GM13976 (cell line): ENCODE data around the gene DCAF17.
"Not testable (repeated sequence)": the region's sequence is repeated elsewhere in the genome, so short reads cannot be mapped to it uniquely, and the experiment has no call there.

ENCODE experiments used
- DNase-seq: peaks from one replicate; pipeline ENCODE4 v3.0.0; 2012; ENCODE audit warnings: low spot score
- CTCF ChIP-seq: IDR thresholded peaks from 2 replicates; pipeline ENCODE4 v1.5.1; 2012; ENCODE audit warnings: borderline replicate concordance, mild to moderate bottlenecking; ENCODE audit not compliant: insufficient read depth; ENCODE audit errors: extremely low read depth, missing control alignments, control extremely low read depth
- in situ Hi-C: fragments of 300-500 bp; cut with MboI; formaldehyde crosslinking; loops from one replicate; pipeline ENCODE4 v1.12.0; 2022; ENCODE audit warnings: low sequenced_read_pairs, mixed read lengths, inconsistent platforms; ENCODE audit not compliant: unreplicated experiment

Gene DCAF17

GRCh38 chr2:171524018-171524401 lies 90.0 kb downstream of the DCAF17 start:
- DNase-seq: no peak
- in situ Hi-C loops: no loop called here
- no peak for TF ChIP-seq CTCF

DNA sequence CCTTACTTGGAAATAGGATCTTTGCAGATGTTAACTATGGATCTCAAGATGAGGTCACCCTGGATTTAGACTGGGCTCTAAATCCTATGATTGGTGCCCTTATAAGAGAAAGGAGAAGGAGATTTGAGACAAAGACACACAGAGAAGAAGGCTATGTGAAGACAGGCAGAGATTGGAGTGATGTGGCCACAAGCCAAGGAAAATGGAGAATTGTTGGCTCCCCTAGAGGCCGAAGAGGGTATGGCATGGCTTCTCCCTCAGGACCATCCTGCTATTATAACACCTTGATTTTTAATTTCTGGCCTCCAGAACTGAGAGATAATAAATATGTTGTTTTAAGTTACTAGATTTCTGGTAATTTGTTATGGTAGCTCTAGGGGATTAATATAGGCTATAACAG lies 95.9 kb downstream of the DCAF17 start:
- in situ Hi-C loops: no loop called here
- peak; percentile 3 for TF ChIP-seq CTCF
- DNase-seq: no peak

DNA sequence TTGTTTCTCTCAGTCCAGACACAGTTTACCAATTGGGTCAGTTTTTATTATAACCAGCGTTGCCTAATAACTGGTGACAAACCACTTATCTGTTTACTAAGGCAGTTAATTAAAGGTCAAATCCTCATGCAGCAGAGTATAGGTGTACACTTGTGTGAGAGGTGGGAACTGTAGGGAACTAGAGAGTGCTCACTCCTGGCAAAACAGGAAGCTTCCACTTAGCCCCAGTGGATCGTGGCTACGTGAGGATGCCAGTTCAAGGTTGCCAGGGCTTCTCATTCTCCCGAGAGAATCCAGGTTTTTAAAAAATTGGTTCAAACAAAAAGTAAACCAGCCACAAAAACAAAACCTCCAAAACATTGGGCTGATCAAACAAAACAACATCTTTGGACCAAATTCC lies 96.4 kb downstream of the DCAF17 start:
- TF ChIP-seq CTCF: no peak
- in situ Hi-C loops: no loop called here
- DNase-seq: no peak

DNA sequence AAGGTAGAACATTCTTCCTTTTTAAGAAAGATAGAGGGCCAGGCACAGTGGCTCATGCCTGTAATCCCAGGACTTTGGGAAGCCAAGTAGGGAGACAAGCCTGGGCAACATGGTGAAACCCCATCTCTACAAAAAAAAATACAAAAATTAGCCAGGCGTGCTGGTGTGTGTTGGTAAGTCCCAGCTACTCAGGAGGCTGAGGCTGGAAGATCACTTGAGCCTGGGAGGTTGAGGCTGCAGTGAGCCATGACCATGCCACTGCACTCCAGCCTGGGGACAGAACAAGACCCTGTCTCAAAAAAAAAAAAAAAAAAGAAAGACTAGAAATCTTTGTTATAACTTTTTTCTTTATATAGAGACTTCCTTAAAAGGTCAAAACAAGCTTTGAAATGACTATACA lies 96.8 kb downstream of the DCAF17 start:
- DNase-seq: not testable (repeated sequence)

DNA sequence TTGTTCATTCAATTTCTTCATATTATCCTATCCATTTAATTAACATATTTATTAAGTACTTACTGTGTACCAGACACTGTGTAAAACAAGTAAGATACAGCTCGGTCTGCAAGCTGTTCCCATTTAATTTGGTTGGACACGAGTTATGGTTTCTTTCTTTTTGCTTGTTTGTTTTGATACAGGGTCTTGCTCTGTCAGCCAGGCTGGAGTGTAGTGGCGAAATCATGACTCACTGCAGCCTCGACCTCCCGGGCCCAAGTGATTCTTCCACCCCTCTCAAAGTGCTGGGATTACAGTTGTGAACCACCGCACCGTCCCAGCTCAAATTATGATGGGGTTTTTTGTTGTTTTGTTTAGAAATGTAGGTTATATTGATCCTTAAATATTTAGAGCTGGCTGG lies 97.3 kb downstream of the DCAF17 start:
- in situ Hi-C loops: no loop called here
- no peak for DNase-seq

More for the DNA sequence above, 96.8 kb downstream of the DCAF17 start:
- in situ Hi-C loops: not testable (repeated sequence)

GRCh38 chr2:171531836-171532450 lies 97.9 kb downstream of the DCAF17 start:
- TF ChIP-seq CTCF: no peak
- no peak for DNase-seq
- in situ Hi-C loops: no loop called here

More for the DNA sequence above, 97.3 kb downstream of the DCAF17 start:
- TF ChIP-seq CTCF: no peak

DNA sequence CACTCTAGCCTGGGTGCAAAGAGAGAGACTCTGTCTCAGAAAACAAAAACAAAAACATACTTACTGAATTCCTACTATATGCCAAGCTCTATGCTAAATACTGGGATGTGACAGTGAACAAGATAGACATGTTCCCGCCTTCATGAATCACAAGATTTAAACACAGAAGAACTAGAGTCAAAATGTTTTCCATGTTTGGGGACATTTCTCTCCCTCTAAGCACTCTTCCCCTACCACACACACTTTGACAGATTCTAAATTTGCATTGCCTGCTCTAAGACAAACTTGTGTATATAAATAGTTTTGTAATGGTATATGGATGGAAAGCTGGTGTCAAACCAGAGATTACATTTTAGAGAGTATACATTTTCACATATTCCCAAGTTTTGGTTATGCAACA lies 99.3 kb downstream of the DCAF17 start:
- no peak for DNase-seq
- in situ Hi-C loops: no loop called here
- no peak for TF ChIP-seq CTCF
